HepG2 (cell line): ENCODE measurements around the gene FOXA3. TPM values are rescaled to one million over a fixed set of nuclear protein-coding genes. Genes with fewer than 3 reads are reported as not detected.

Source experiments
- ATAC-seq: fragments of 200-7000 bp; cut with Tn5 transposase; 3 replicates; pipeline ENCODE4 v1.9.1; 2020; ENCODE audit warnings: mild to moderate bottlenecking, moderate library complexity
- BruUV-seq: library from RNA; stranded (reverse); fragments of 400-500 nt; replicated peaks from 2 replicates; lab custom pipeline; 2021; lab: Mats Ljungman, UMichigan
- CTCF ChIA-PET: fragments of 300-600 bp; formaldehyde crosslinking; extraction: SDS; loops from one replicate; lab custom pipeline; 2021; ENCODE audit warnings: low total read pairs, inconsistent platforms, low intra/inter-chr PET ratio; lab: Yijun Ruan, JAX
- POLR2A ChIA-PET: fragments of 350-600 bp; sonication (Branson Sonifier 250); formaldehyde crosslinking; loops from one replicate; lab custom pipeline; 2020; ENCODE audit warnings: antibody characterized with exemption, inconsistent platforms; lab: Yijun Ruan, JAX
- DNase-seq: peaks from one replicate; pipeline ENCODE4 v3.0.0-alpha.2; 2015; ENCODE audit warnings: low spot score
- FAIRE-seq: peaks from 3 replicates; lab custom pipeline; 2011; peaks lifted over from hg19 to GRCh38; lab: Jason Lieb, UNC
- H2AFZ ChIP-seq: one replicate; pipeline ENCODE4 v1.6.1; 2011; ENCODE audit warnings: low read length, inconsistent platforms
- H3K27ac ChIP-seq: fragments of 300-600 bp; 3 replicates; pipeline ENCODE4 v1.8.0; 2011; ENCODE audit warnings: mixed run types, mild to moderate bottlenecking, mixed read lengths, low read length, inconsistent platforms; ENCODE audit not compliant: insufficient read depth; ENCODE audit errors: extremely low read length
- H3K27me3 ChIP-seq, 2 experiments: fragments of 200-600 bp in 1 of 2; 2 replicates in 1 of 2; 3 replicates in 1 of 2; pipeline versions ENCODE4 v1.6.0 to v1.8.0; 2011; ENCODE audit warnings: low read length in 2 of 2, mild to moderate bottlenecking in 2 of 2, moderate library complexity in 2 of 2, inconsistent platforms in 1 of 2; ENCODE audit not compliant: insufficient read depth in 2 of 2, control insufficient read depth in 1 of 2
- H3K36me3 ChIP-seq, 2 experiments: fragments of 200-600 bp in 1 of 2; replicated peaks in 1 of 2; 2 replicates in 1 of 2; 3 replicates in 1 of 2; pipeline versions ENCODE4 v1.5.1 to v1.8.0; 2011; ENCODE audit warnings: low read length in 2 of 2, inconsistent platforms in 1 of 2; ENCODE audit not compliant: insufficient read depth in 2 of 2, control insufficient read depth in 1 of 2
- H3K4me1 ChIP-seq: 2 replicates; pipeline ENCODE4 v1.5.1; 2012; ENCODE audit warnings: low read length, inconsistent platforms; ENCODE audit not compliant: insufficient read depth
- H3K4me2 ChIP-seq: 2 replicates; pipeline ENCODE4 v1.6.0; 2011; ENCODE audit warnings: low read depth, low read length, inconsistent platforms
- H3K4me3 ChIP-seq, 3 experiments: fragments of 200-600 bp in 1 of 3; sonication (generic), shearing (Covaris generic) in 1 of 3; replicated peaks in 1 of 3; 2 replicates each; pipeline ENCODE4 v1.5.1; 2011 to 2016; ENCODE audit warnings: low read length in 3 of 3, inconsistent platforms in 2 of 3, low read depth in 2 of 3, mild to moderate bottlenecking in 2 of 3, control low read depth in 1 of 3, mixed read lengths in 1 of 3; ENCODE audit not compliant: insufficient read depth in 1 of 3
- H3K79me2 ChIP-seq: one replicate; pipeline ENCODE4 v1.6.1; 2011; ENCODE audit warnings: low read length, inconsistent platforms; ENCODE audit not compliant: insufficient read depth
- H3K9ac ChIP-seq: 2 replicates; pipeline ENCODE4 v1.6.0; 2011; ENCODE audit warnings: mild to moderate bottlenecking, low read depth, low read length, inconsistent platforms; ENCODE audit not compliant: insufficient read depth
- H3K9me3 ChIP-seq: 2 replicates; pipeline ENCODE4 v1.5.1; 2012; ENCODE audit warnings: mild to moderate bottlenecking, low read length
- H4K20me1 ChIP-seq: 2 replicates; pipeline ENCODE4 v1.6.0; 2011; ENCODE audit warnings: inconsistent platforms, mild to moderate bottlenecking, low read length, moderate library complexity; ENCODE audit not compliant: insufficient read depth
- MAFG ChIP-seq: sonication (generic); formaldehyde crosslinking; IDR thresholded peaks from 2 replicates; pipeline ENCODE4 v1.5.1; 2020; ENCODE audit warnings: mild to moderate bottlenecking, missing genetic modification reagents
- NR0B2 ChIP-seq: sonication (generic); formaldehyde crosslinking; IDR thresholded peaks from 2 replicates; pipeline ENCODE4 v1.4.0; 2020; ENCODE audit warnings: mild to moderate bottlenecking, missing genetic modification reagents
- STAG1 ChIP-seq: sonication (generic); formaldehyde crosslinking; IDR thresholded peaks from 2 replicates; pipeline ENCODE4 v1.4.0; 2020; ENCODE audit warnings: missing genetic modification reagents
- ZMAT5 ChIP-seq: sonication (generic); formaldehyde crosslinking; IDR thresholded peaks from 2 replicates; pipeline ENCODE4 v1.5.0; 2020; ENCODE audit warnings: mild to moderate bottlenecking, low read depth, missing genetic modification reagents, borderline replicate concordance
- ZNF318 ChIP-seq: sonication (generic); formaldehyde crosslinking; IDR thresholded peaks from 2 replicates; pipeline ENCODE4 v1.4.0; 2020; ENCODE audit warnings: mild to moderate bottlenecking, missing genetic modification reagents
- ZNF660 ChIP-seq: sonication (generic); formaldehyde crosslinking; IDR thresholded peaks from 2 replicates; pipeline ENCODE4 v1.5.1; 2020; ENCODE audit warnings: mild to moderate bottlenecking, low read depth, missing genetic modification reagents, borderline replicate concordance
- whole genome bisulfite sequencing: methylation state at CpG from one replicate; pipeline ENCODE4 v1.1.6; 2017; ENCODE audit warnings: low lambda C conversion rate; 5-methylcytosine and 5-hydroxymethylcytosine counted together
- in situ Hi-C: cut with HindIII; loops from 2 replicates; pipeline ENCODE4 v1.10.0; 2017; ENCODE audit warnings: low pct_unique_long_range_greater_than_20kb; ENCODE audit not compliant: extremely low pct_ligation_motif_present
- intact Hi-C: fragments of 100-400 bp; cut with micrococcal nuclease; formaldehyde crosslinking; loops from one replicate; pipeline ENCODE4 v1.10.0; 2022; ENCODE audit not compliant: unreplicated experiment
- polyA plus RNA-seq, 8 experiments: library from polyadenylated mRNA; depleted of rRNA in 3 of 8; stranded (reverse) in 7 of 8; unstranded in 1 of 8; fragments of >200 nt; fragmentation: Illumina TruSeq in 4 of 8; extraction: Trizol in 4 of 8; gene quantifications; 2 replicates each; pipeline versions ENCODE4 v1.2.1 to v1.2.3, GENCODE V29; 2011 to 2016; ENCODE audit warnings: low read depth in 4 of 8, missing spikeins in 1 of 8, mixed read lengths in 1 of 8; ENCODE audit not compliant: insufficient read depth in 1 of 8
- total RNA-seq, 5 experiments: library from RNA; depleted of rRNA; stranded (reverse); fragments of >200 nt; fragmentation: Illumina TruSeq; extraction: Trizol; gene quantifications; 2 replicates each; pipeline ENCODE4 v1.2.3, GENCODE V29; 2016; ENCODE audit warnings: low read depth in 1 of 5

Gene FOXA3
- total and polyA plus RNA-seq, 2 of the 13 experiments (the other 11 are each of a cell fraction or from before 2014, with no cell fraction given): 29.8 to 47.6 TPM

GRCh38 chr19:45848922-45849321 is 15.2 kb upstream of the FOXA3 start:
- Histone ChIP-seq H3K79me2 (no peaks in the 10 kb centered on the region), H3K4me1 (no peaks in the 10 kb centered on the region), H3K4me3 (no peak overlapping the region), H3K9me3 (no peaks in the 10 kb centered on the region), H3K27ac (no peak overlapping the region), H3K36me3 (peaks cover 30 to 76% of the 10 kb centered on the region in 2 experiments), H3K9ac (no peak overlapping the region), H2AFZ (no peak overlapping the region), H4K20me1 (no peaks in the 10 kb centered on the region), H3K4me2 (no peak overlapping the region), H3K27me3 (no peaks in the 10 kb centered on the region)
- ATAC-seq (peak; percentile 80), FAIRE-seq (no peak), DNase-seq (peak; percentile 14)
- ChIA-PET POLR2A (no interaction called here), CTCF (interaction anchor here (1.0 kb wide), 1 partner anchor 34 kb away, joined by 3 read pairs; no protein-coding TSS in a partner anchor)
- TF ChIP-seq ZMAT5 (CRISPR knock-in tag) (no peak), MAFG (no peak), ZNF318 (no peak), STAG1 (CRISPR knock-in tag) (peak; percentile 22; the same call in 1 of the 2 replicates), ZNF660 (CRISPR knock-in tag) (no peak), NR0B2 (no peak)
- 98% methylated on average over 3 of the region's 4 CpGs for WGBS
- in situ Hi-C loops: no loop called here
- intact Hi-C loops: no loop called here
- BruUV-seq: no TSS peak
